ENCODE results near the gene ZNF454. TPM values are rescaled to one million over a fixed set of nuclear protein-coding genes. Genes with fewer than 3 reads are reported as not detected.

The ZNF454 gene
- total RNA-seq, 2 donors from 2014 or later: 4.7 to 5.9 TPM

GRCh38 chr5:178982941-178983340 is 41.9 kb downstream of the ZNF454 start:
- intact Hi-C loops (cut with DNase I): no loop called here

GRCh38 chr5:178983728-178984127 is 42.7 kb downstream of the ZNF454 start:
- no peak for DNase-seq (ENCODE audit: low spot score)
- H3K9me3 ChIP-seq: no peaks in the 10 kb centered on the region
- H3K4me1 ChIP-seq (replicated peaks): no peaks in the 10 kb centered on the region
- intact Hi-C loops (cut with DNase I): no loop called here
- H3K27me3 ChIP-seq (replicated peaks; ENCODE audit: insufficient read depth): no peaks in the 10 kb centered on the region
- H3K27ac ChIP-seq: no peak overlapping the region
- 93% methylated on average over 10 of the region's 10 CpGs for WGBS
- TF ChIP-seq POLR2A (IDR thresholded peaks at IDR 0.05): no peak
- no peak for TF ChIP-seq CTCF (IDR thresholded peaks at IDR 0.05)
- TF ChIP-seq POLR2AphosphoS5 (IDR thresholded peaks at IDR 0.05): no peak
- no peaks in the 10 kb centered on the region for H3K36me3 ChIP-seq
- H3K4me3 ChIP-seq: no peak overlapping the region

More at GRCh38 chr5:178982941-178983340, 41.9 kb downstream of the ZNF454 start:
- no peaks in the 10 kb centered on the region for H3K36me3 ChIP-seq
- no peak for DNase-seq (ENCODE audit: low spot score)
- no peaks in the 10 kb centered on the region for H3K9me3 ChIP-seq
- 98% methylated on average over 17 of the region's 17 CpGs for WGBS
- H3K4me1 ChIP-seq (replicated peaks): no peaks in the 10 kb centered on the region
- H3K27me3 ChIP-seq (replicated peaks; ENCODE audit: insufficient read depth): no peaks in the 10 kb centered on the region
- no peak overlapping the region for H3K4me3 ChIP-seq
- TF ChIP-seq CTCF (IDR thresholded peaks at IDR 0.05) (no peak), POLR2AphosphoS5 (IDR thresholded peaks at IDR 0.05) (no peak), POLR2A (IDR thresholded peaks at IDR 0.05) (no peak)
- H3K27ac ChIP-seq: no peak overlapping the region

DNA sequence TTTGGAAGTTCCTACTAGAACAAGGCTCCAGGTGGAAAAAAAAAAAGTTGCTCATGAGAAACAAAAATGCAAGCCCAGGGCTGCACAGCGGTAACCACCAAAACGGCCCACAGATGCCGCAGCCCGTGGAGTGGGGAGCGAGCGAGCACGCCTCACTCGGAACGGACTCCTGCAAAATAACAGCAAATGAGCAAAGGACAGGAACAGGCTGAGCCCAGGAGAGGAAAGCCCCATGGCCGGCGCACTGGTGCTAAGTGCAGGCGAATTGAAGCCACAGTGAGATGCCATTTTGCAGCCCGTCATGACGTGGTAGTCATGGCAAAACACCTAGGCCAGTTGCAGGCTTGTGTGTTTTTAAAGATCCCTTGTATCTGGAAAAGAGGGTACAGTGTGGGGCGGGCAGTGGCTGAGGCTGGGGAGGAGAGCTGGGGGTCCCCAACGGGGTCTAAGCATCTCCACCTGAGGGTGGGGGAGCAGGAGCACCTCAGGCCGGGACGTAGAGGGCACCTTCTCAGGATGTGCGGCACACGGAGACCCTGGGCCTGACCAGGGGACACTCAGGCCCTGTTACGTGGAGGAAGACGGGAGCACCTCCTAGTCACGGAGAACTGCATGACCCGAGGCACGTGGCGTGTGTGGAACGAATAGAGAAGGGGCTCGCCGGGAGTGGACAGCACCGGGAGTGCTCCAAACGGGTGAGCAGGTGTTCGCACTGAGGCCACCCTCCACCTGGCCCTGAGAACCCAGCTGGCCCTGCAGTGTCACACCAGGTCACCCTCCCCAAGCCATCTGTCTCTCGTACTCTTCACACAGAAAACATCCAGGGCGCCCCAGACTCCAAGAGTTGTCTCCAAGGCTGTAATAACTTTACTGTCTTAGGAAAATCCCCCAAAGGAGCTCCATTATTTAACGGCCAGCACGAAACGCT is 43.4 kb downstream of the ZNF454 start:
- no peak for TF ChIP-seq POLR2A (IDR thresholded peaks at IDR 0.05)
- Histone ChIP-seq H3K27me3 (replicated peaks; ENCODE audit: insufficient read depth) (no peaks in the 10 kb centered on the region), H3K4me3 (no peak overlapping the region), H3K4me1 (replicated peaks) (no peaks in the 10 kb centered on the region), H3K27ac (no peak overlapping the region), H3K9me3 (no peaks in the 10 kb centered on the region), H3K36me3 (no peaks in the 10 kb centered on the region)
- WGBS: 96% methylated on average over 37 of the region's 37 CpGs
- intact Hi-C loops (cut with DNase I): no loop called here
- no peak for DNase-seq (ENCODE audit: low spot score)

- DNase-seq (ENCODE audit: low spot score): no peak
- no peak for TF ChIP-seq POLR2A (IDR thresholded peaks at IDR 0.05)
- no peak for TF ChIP-seq CTCF (IDR thresholded peaks at IDR 0.05)
- no peak for TF ChIP-seq POLR2AphosphoS5 (IDR thresholded peaks at IDR 0.05)
- H3K4me3 ChIP-seq: no peak overlapping the region
- no peaks in the 10 kb centered on the region for H3K36me3 ChIP-seq
- no peak overlapping the region for H3K27ac ChIP-seq
- WGBS: 96% methylated on average over 41 of the region's 43 CpGs
- intact Hi-C loops (cut with DNase I): no loop called here
- no peaks in the 10 kb centered on the region for H3K9me3 ChIP-seq
- H3K4me1 ChIP-seq (replicated peaks): no peaks in the 10 kb centered on the region
- H3K27me3 ChIP-seq (replicated peaks; ENCODE audit: insufficient read depth): no peaks in the 10 kb centered on the region
Observed at GRCh38 chr5:178986326-178986960, 45.4 kb downstream of the ZNF454 start.

- Histone ChIP-seq H3K36me3 (no peaks in the 10 kb centered on the region), H3K9me3 (no peaks in the 10 kb centered on the region), H3K4me1 (replicated peaks) (no peaks in the 10 kb centered on the region), H3K4me3 (no peak overlapping the region), H3K27ac (no peak overlapping the region), H3K27me3 (replicated peaks; ENCODE audit: insufficient read depth) (no peaks in the 10 kb centered on the region)
- no peak for DNase-seq (ENCODE audit: low spot score)
- WGBS: 91% methylated on average over 26 of the region's 27 CpGs
- TF ChIP-seq POLR2AphosphoS5 (IDR thresholded peaks at IDR 0.05): no peak
- intact Hi-C loops (cut with DNase I): no loop called here
Observed at GRCh38 chr5:178988436-178989220, 47.6 kb downstream of the ZNF454 start.
